ENCODE results near the gene IGSF3.
"Not testable (repeated sequence)": the region's sequence is repeated elsewhere in the genome, so short reads cannot be mapped to it uniquely, and the experiment has no call there.

The IGSF3 gene

GRCh38 chr1:116664366-116664977 lies 3.1 kb downstream of the IGSF3 start:
- DNase-seq (ENCODE audit: low read depth in 1 of 2, low spot score in 1 of 2), result no peak

- no peak for DNase-seq (ENCODE audit: low read depth in 1 of 2, low spot score in 1 of 2)
Observed at GRCh38 chr1:116663821-116664220, 3.7 kb downstream of the IGSF3 start.

GRCh38 chr1:116661633-116662032 lies 5.9 kb downstream of the IGSF3 start:
- no peak for DNase-seq (ENCODE audit: low read depth in 1 of 2, low spot score in 1 of 2)

GRCh38 chr1:116658645-116659044 lies 8.9 kb downstream of the IGSF3 start:
- DNase-seq (ENCODE audit: low read depth in 1 of 2, low spot score in 1 of 2), result not testable (repeated sequence)

- DNase-seq (ENCODE audit: low read depth in 1 of 2, low spot score in 1 of 2), result not testable (repeated sequence)
Observed at GRCh38 chr1:116657836-116658235, 9.7 kb downstream of the IGSF3 start.

GRCh38 chr1:116654351-116654750 lies 13.2 kb downstream of the IGSF3 start:
- no peak for DNase-seq (ENCODE audit: low read depth in 1 of 2, low spot score in 1 of 2)

- DNase-seq (ENCODE audit: low read depth in 1 of 2, low spot score in 1 of 2), result not testable (repeated sequence)
Observed at GRCh38 chr1:116652598-116652997, 14.9 kb downstream of the IGSF3 start.

- not testable (repeated sequence) for DNase-seq (ENCODE audit: low read depth in 1 of 2, low spot score in 1 of 2)
Observed at GRCh38 chr1:116650781-116651180, 16.8 kb downstream of the IGSF3 start.

- not testable (repeated sequence) for DNase-seq (ENCODE audit: low read depth in 1 of 2, low spot score in 1 of 2)
Observed at GRCh38 chr1:116649041-116649440, 18.5 kb downstream of the IGSF3 start.

GRCh38 chr1:116648325-116648724 lies 19.2 kb downstream of the IGSF3 start:
- DNase-seq (ENCODE audit: low read depth in 1 of 2, low spot score in 1 of 2), result not testable (repeated sequence)

GRCh38 chr1:116647186-116647585 lies 20.3 kb downstream of the IGSF3 start:
- not testable (repeated sequence) for DNase-seq (ENCODE audit: low read depth in 1 of 2, low spot score in 1 of 2)

- DNase-seq (ENCODE audit: low read depth in 1 of 2, low spot score in 1 of 2), result not testable (repeated sequence)
Observed at GRCh38 chr1:116646673-116647170, 20.8 kb downstream of the IGSF3 start.

GRCh38 chr1:116645802-116646672 lies 21.5 kb downstream of the IGSF3 start:
- not testable (repeated sequence) for DNase-seq (ENCODE audit: low read depth in 1 of 2, low spot score in 1 of 2)

GRCh38 chr1:116644993-116645392 lies 22.5 kb downstream of the IGSF3 start:
- DNase-seq (ENCODE audit: low read depth in 1 of 2, low spot score in 1 of 2), result not testable (repeated sequence)

GRCh38 chr1:116644096-116644495 lies 23.4 kb downstream of the IGSF3 start:
- DNase-seq (ENCODE audit: low read depth in 1 of 2, low spot score in 1 of 2), result not testable (repeated sequence)

- DNase-seq (ENCODE audit: low read depth in 1 of 2, low spot score in 1 of 2), result not testable (repeated sequence)
Observed at GRCh38 chr1:116643281-116643751, 24.2 kb downstream of the IGSF3 start.

- DNase-seq (ENCODE audit: low read depth in 1 of 2, low spot score in 1 of 2), result not testable (repeated sequence)
Observed at GRCh38 chr1:116642311-116643280, 24.9 kb downstream of the IGSF3 start.

GRCh38 chr1:116637583-116637982 lies 29.9 kb downstream of the IGSF3 start:
- not testable (repeated sequence) for DNase-seq (ENCODE audit: low read depth in 1 of 2, low spot score in 1 of 2)

GRCh38 chr1:116636584-116636983 lies 30.9 kb downstream of the IGSF3 start:
- not testable (repeated sequence) for DNase-seq (ENCODE audit: low read depth in 1 of 2, low spot score in 1 of 2)

GRCh38 chr1:116634386-116634785 lies 33.1 kb downstream of the IGSF3 start:
- not testable (repeated sequence) for DNase-seq (ENCODE audit: low read depth in 1 of 2, low spot score in 1 of 2)

Measured in stimulated activated CD4-positive, alpha-beta T cell treated with anti-CD3 and anti-CD28 coated beads, Interleukin-15, amount 100 ng/mL, for 1 hour (primary cell).